Measurements from ENCODE around the gene CCDC3. TPM values are rescaled to one million over a fixed set of nuclear protein-coding genes. Genes with fewer than 3 reads are reported as not detected.

CCDC3 gene
- total RNA-seq, 1 experiment from 2014 or later, result 1.4 TPM

GRCh38 chr10:12888470-12888869 lies 113.0 kb downstream of the CCDC3 start:
- Histone ChIP-seq H4K20me1 (ENCODE audit: insufficient read depth, low read depth, low read length) (no peaks in the 10 kb centered on the region), H3K36me3 (ENCODE audit: insufficient read depth, low read length) (no peaks in the 10 kb centered on the region), H2AFZ (ENCODE audit: low read length) (no peak overlapping the region), H3K27ac (ENCODE audit: low read length) (no peak overlapping the region), H3K9me2 (replicated peaks; ENCODE audit: insufficient read depth, low read length) (no peaks in the 10 kb centered on the region), H3K4me3 (ENCODE audit: low read length) (no peak overlapping the region), H3K4me1 (ENCODE audit: low read length) (no peaks in the 10 kb centered on the region), H3K79me2 (ENCODE audit: low read length) (no peaks in the 10 kb centered on the region), H3K4me2 (ENCODE audit: low read depth, low read length, poor library complexity, severe bottlenecking) (no peak overlapping the region), H3K9me3 (ENCODE audit: low read length) (peaks cover 3% of the 10 kb centered on the region), H3K27me3 (ENCODE audit: low read length) (no peaks in the 10 kb centered on the region), H3K9ac (ENCODE audit: low read length) (no peak overlapping the region)
- DNase-seq, result no peak

DNA sequence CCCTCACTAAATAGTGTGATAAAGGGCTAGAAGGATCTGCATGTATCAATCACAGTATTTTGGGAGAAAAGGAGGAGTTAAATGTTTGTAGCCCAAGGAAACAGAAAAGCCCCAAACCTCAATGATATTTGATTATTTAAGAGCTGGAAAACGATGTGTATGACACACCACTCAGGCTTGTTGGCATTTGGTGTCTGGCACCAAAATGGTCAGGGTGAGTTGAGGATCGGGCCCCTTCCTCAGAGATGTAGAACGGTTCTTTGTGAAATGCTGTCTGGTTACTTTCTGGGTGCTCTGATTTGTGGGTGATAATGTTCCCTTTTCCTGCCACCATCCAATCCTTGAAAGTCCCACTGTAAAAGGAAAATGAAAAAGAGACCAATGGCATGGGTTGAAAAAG lies 113.7 kb downstream of the CCDC3 start:
- Histone ChIP-seq H3K9me3 (ENCODE audit: low read length) (no peaks in the 10 kb centered on the region; the same call in 1 of the 2 replicates), H4K20me1 (ENCODE audit: insufficient read depth, low read depth, low read length) (no peaks in the 10 kb centered on the region), H3K4me2 (ENCODE audit: low read depth, low read length, poor library complexity, severe bottlenecking) (no peak overlapping the region), H2AFZ (ENCODE audit: low read length) (no peak overlapping the region), H3K9me2 (replicated peaks; ENCODE audit: insufficient read depth, low read length) (no peaks in the 10 kb centered on the region), H3K27ac (ENCODE audit: low read length) (no peak overlapping the region), H3K27me3 (ENCODE audit: low read length) (no peaks in the 10 kb centered on the region), H3K9ac (ENCODE audit: low read length) (no peak overlapping the region), H3K4me1 (ENCODE audit: low read length) (no peaks in the 10 kb centered on the region), H3K36me3 (ENCODE audit: insufficient read depth, low read length) (no peaks in the 10 kb centered on the region), H3K4me3 (ENCODE audit: low read length) (no peak overlapping the region), H3K79me2 (ENCODE audit: low read length) (no peaks in the 10 kb centered on the region)
- DNase-seq, result no peak

- no peak overlapping the region for H2AFZ ChIP-seq (ENCODE audit: low read length)
- no peak overlapping the region for H3K4me3 ChIP-seq (ENCODE audit: low read length)
- H3K4me2 ChIP-seq (ENCODE audit: low read depth, low read length, poor library complexity, severe bottlenecking), result no peak overlapping the region
- no peaks in the 10 kb centered on the region for H4K20me1 ChIP-seq (ENCODE audit: insufficient read depth, low read depth, low read length)
- H3K4me1 ChIP-seq (ENCODE audit: low read length), result no peaks in the 10 kb centered on the region
- H3K9me2 ChIP-seq (replicated peaks; ENCODE audit: insufficient read depth, low read length), result no peaks in the 10 kb centered on the region
- no peaks in the 10 kb centered on the region for H3K9me3 ChIP-seq (ENCODE audit: low read length)
- no peak for DNase-seq
- no peak overlapping the region for H3K9ac ChIP-seq (ENCODE audit: low read length)
- H3K27me3 ChIP-seq (ENCODE audit: low read length), result no peaks in the 10 kb centered on the region
- H3K36me3 ChIP-seq (ENCODE audit: insufficient read depth, low read length), result no peaks in the 10 kb centered on the region
- H3K27ac ChIP-seq (ENCODE audit: low read length), result no peak overlapping the region
- no peaks in the 10 kb centered on the region for H3K79me2 ChIP-seq (ENCODE audit: low read length)
Observed at GRCh38 chr10:12884851-12885250, 116.7 kb downstream of the CCDC3 start.

DNA sequence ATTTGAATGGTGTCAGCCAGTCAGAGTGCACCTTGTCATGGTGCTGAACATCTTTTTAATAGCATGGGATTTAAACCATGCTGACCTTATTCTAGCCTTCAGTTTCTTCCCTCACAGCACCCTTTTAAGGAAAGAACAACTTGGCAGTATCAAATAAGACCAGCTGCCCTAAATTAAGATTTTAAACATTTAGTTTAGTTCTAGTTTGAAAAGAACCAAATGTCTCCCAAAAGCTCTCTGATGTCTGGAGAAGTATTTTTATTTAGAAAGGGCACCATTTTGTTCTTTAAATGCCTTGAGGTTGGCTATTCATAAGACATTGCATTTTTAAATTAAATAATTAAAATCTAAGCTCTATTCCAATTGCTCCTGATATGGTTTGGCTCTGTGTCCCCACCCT lies 121.1 kb downstream of the CCDC3 start:
- Histone ChIP-seq H3K79me2 (ENCODE audit: low read length) (no peaks in the 10 kb centered on the region), H3K4me1 (ENCODE audit: low read length) (no peaks in the 10 kb centered on the region), H3K27me3 (ENCODE audit: low read length) (no peaks in the 10 kb centered on the region), H3K9me3 (ENCODE audit: low read length) (no peaks in the 10 kb centered on the region), H3K9me2 (replicated peaks; ENCODE audit: insufficient read depth, low read length) (no peaks in the 10 kb centered on the region), H3K9ac (ENCODE audit: low read length) (no peak overlapping the region), H3K4me3 (ENCODE audit: low read length) (no peak overlapping the region), H2AFZ (ENCODE audit: low read length) (no peak overlapping the region), H3K27ac (ENCODE audit: low read length) (no peak overlapping the region), H3K4me2 (ENCODE audit: low read depth, low read length, poor library complexity, severe bottlenecking) (no peak overlapping the region), H3K36me3 (ENCODE audit: insufficient read depth, low read length) (no peaks in the 10 kb centered on the region), H4K20me1 (ENCODE audit: insufficient read depth, low read depth, low read length) (no peaks in the 10 kb centered on the region)
- DNase-seq, result no peak

GRCh38 chr10:12877150-12877549 lies 124.4 kb downstream of the CCDC3 start:
- Histone ChIP-seq H3K27ac (ENCODE audit: low read length) (no peak overlapping the region), H3K9me3 (ENCODE audit: low read length) (no peaks in the 10 kb centered on the region), H4K20me1 (ENCODE audit: insufficient read depth, low read depth, low read length) (no peaks in the 10 kb centered on the region), H3K9me2 (replicated peaks; ENCODE audit: insufficient read depth, low read length) (no peaks in the 10 kb centered on the region), H3K4me1 (ENCODE audit: low read length) (no peaks in the 10 kb centered on the region), H3K4me3 (ENCODE audit: low read length) (no peak overlapping the region), H3K27me3 (ENCODE audit: low read length) (no peaks in the 10 kb centered on the region), H2AFZ (ENCODE audit: low read length) (no peak overlapping the region), H3K79me2 (ENCODE audit: low read length) (no peaks in the 10 kb centered on the region), H3K9ac (ENCODE audit: low read length) (no peak overlapping the region), H3K36me3 (ENCODE audit: insufficient read depth, low read length) (no peaks in the 10 kb centered on the region), H3K4me2 (ENCODE audit: low read depth, low read length, poor library complexity, severe bottlenecking) (no peak overlapping the region)
- no peak for DNase-seq

DNA sequence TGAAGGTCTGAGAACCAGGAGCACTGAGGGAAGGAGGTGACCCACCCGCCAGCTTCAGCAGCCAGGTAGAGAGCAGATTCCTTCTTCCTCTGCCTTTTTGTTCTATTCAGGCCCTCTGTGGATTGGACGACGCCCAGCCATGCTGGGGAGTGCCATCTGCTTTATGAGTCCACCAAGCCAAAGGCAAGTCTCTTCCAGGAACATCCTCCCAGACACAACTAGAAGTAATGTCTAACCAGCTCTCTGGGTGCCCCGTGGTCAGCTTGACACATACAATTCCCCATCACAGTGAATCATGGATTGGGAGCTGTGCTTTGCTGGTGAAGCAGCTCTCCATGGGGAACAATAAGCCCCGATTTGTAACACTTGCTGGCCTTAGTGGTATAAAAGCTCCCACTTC lies 125.2 kb downstream of the CCDC3 start:
- H3K79me2 ChIP-seq (ENCODE audit: low read length), result no peaks in the 10 kb centered on the region
- H3K4me1 ChIP-seq (ENCODE audit: low read length), result no peaks in the 10 kb centered on the region
- no peak overlapping the region for H2AFZ ChIP-seq (ENCODE audit: low read length)
- no peaks in the 10 kb centered on the region for H3K9me3 ChIP-seq (ENCODE audit: low read length)
- H3K9ac ChIP-seq (ENCODE audit: low read length), result no peak overlapping the region
- H3K36me3 ChIP-seq (ENCODE audit: insufficient read depth, low read length), result no peaks in the 10 kb centered on the region
- no peaks in the 10 kb centered on the region for H3K9me2 ChIP-seq (replicated peaks; ENCODE audit: insufficient read depth, low read length)
- H4K20me1 ChIP-seq (ENCODE audit: insufficient read depth, low read depth, low read length), result no peaks in the 10 kb centered on the region
- no peak overlapping the region for H3K27ac ChIP-seq (ENCODE audit: low read length)
- no peaks in the 10 kb centered on the region for H3K27me3 ChIP-seq (ENCODE audit: low read length)
- DNase-seq, result no peak
- no peak overlapping the region for H3K4me3 ChIP-seq (ENCODE audit: low read length)
- H3K4me2 ChIP-seq (ENCODE audit: low read depth, low read length, poor library complexity, severe bottlenecking), result no peak overlapping the region

GRCh38 chr10:12875100-12875499 lies 126.4 kb downstream of the CCDC3 start:
- DNase-seq, result no peak
- Histone ChIP-seq H3K27me3 (ENCODE audit: low read length) (no peaks in the 10 kb centered on the region), H4K20me1 (ENCODE audit: insufficient read depth, low read depth, low read length) (no peaks in the 10 kb centered on the region), H3K4me2 (ENCODE audit: low read depth, low read length, poor library complexity, severe bottlenecking) (no peak overlapping the region), H3K36me3 (ENCODE audit: insufficient read depth, low read length) (no peaks in the 10 kb centered on the region), H3K9me2 (replicated peaks; ENCODE audit: insufficient read depth, low read length) (no peaks in the 10 kb centered on the region), H2AFZ (ENCODE audit: low read length) (no peak overlapping the region), H3K4me1 (ENCODE audit: low read length) (no peaks in the 10 kb centered on the region), H3K27ac (ENCODE audit: low read length) (no peak overlapping the region), H3K4me3 (ENCODE audit: low read length) (no peak overlapping the region), H3K9ac (ENCODE audit: low read length) (no peak overlapping the region), H3K79me2 (ENCODE audit: low read length) (no peaks in the 10 kb centered on the region), H3K9me3 (ENCODE audit: low read length) (no peaks in the 10 kb centered on the region)

GRCh38 chr10:12874501-12874900 lies 127.0 kb downstream of the CCDC3 start:
- no peak overlapping the region for H3K4me2 ChIP-seq (ENCODE audit: low read depth, low read length, poor library complexity, severe bottlenecking)
- H3K9ac ChIP-seq (ENCODE audit: low read length), result no peak overlapping the region
- no peaks in the 10 kb centered on the region for H3K9me2 ChIP-seq (replicated peaks; ENCODE audit: insufficient read depth, low read length)
- H3K4me1 ChIP-seq (ENCODE audit: low read length), result no peaks in the 10 kb centered on the region
- H3K36me3 ChIP-seq (ENCODE audit: insufficient read depth, low read length), result no peaks in the 10 kb centered on the region
- no peak overlapping the region for H3K27ac ChIP-seq (ENCODE audit: low read length)
- no peak overlapping the region for H3K4me3 ChIP-seq (ENCODE audit: low read length)
- H3K27me3 ChIP-seq (ENCODE audit: low read length), result no peaks in the 10 kb centered on the region
- no peaks in the 10 kb centered on the region for H4K20me1 ChIP-seq (ENCODE audit: insufficient read depth, low read depth, low read length)
- no peaks in the 10 kb centered on the region for H3K9me3 ChIP-seq (ENCODE audit: low read length)
- no peak overlapping the region for H2AFZ ChIP-seq (ENCODE audit: low read length)
- no peak for DNase-seq
- H3K79me2 ChIP-seq (ENCODE audit: low read length), result no peaks in the 10 kb centered on the region

- Histone ChIP-seq H3K9me3 (ENCODE audit: low read length) (no peaks in the 10 kb centered on the region), H2AFZ (ENCODE audit: low read length) (no peak overlapping the region), H3K79me2 (ENCODE audit: low read length) (no peaks in the 10 kb centered on the region), H3K27ac (ENCODE audit: low read length) (no peak overlapping the region), H3K36me3 (ENCODE audit: insufficient read depth, low read length) (no peaks in the 10 kb centered on the region), H3K4me2 (ENCODE audit: low read depth, low read length, poor library complexity, severe bottlenecking) (no peak overlapping the region), H4K20me1 (ENCODE audit: insufficient read depth, low read depth, low read length) (no peaks in the 10 kb centered on the region), H3K9me2 (replicated peaks; ENCODE audit: insufficient read depth, low read length) (no peaks in the 10 kb centered on the region), H3K4me1 (ENCODE audit: low read length) (no peaks in the 10 kb centered on the region), H3K9ac (ENCODE audit: low read length) (no peak overlapping the region), H3K27me3 (ENCODE audit: low read length) (no peaks in the 10 kb centered on the region), H3K4me3 (ENCODE audit: low read length) (no peak overlapping the region)
- no peak for DNase-seq
Observed at GRCh38 chr10:12873172-12873571, 128.3 kb downstream of the CCDC3 start.
